Activated CD4-positive, CD25-positive, alpha-beta regulatory T cell (primary cell): Measurements from ENCODE around the gene PITPNM3.
"Not testable (repeated sequence)": the region's sequence is repeated elsewhere in the genome, so short reads cannot be mapped to it uniquely, and the experiment has no call there.

Source experiments
- DNase-seq, 4 experiments: peaks; one replicate each; lab custom pipeline; 2025; lab: John Stamatoyannopoulos, UW

The PITPNM3 gene

DNA sequence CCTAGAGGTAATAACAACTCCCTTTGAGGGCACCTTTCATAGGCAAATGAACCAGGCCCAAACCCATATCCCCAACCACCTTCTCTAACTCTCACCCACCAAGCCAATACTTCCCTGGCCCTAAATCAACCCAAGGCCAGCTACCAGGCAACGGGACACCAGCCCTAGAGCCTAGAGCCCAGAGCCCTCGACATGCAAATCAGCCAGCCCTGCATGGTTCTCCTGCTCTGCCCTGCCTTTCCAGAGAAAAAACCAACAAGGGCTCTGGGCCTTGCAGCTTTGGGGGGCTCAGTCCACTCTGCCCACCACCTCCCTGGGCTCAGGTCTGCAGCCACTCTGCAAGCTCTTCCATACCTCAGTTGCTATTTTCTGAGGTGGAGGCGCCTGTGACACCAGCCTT, 55.0 kb downstream of the PITPNM3 start:
- no peak for DNase-seq

DNA sequence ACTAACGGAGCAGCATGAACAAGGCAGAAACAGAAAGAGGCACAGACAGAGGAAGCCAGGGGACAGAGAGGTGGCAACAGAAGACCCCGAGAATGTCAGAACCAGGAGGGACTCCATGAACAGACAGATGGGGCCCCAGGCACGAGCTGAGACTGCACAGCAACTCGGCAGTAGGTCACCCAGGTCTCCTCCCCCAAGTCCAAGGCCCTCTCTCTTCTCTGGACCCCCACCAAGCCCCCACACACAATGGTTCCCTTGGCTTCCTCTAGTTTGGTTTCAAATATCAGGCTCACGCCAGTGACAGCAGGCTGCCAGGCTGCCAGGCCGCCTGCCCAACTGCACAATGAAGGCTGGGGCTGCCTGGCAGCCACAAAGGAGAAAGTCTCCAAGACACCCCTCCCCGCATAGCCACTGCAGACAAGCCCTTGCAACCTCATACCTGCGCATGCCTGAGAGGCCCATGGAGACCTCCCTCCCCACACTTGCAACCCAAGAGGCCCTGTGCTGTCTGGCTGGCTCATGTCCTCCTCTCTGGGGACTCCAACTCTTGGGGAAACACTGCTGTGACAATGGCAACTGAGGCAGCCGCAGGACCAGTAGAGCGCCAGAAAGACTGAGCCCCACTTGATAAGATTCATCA, 57.3 kb downstream of the PITPNM3 start:
- DNase-seq, result no peak

- DNase-seq, result no peak
Measured at GRCh38 chr17:6498356-6498755, 58.0 kb downstream of the PITPNM3 start.

DNA sequence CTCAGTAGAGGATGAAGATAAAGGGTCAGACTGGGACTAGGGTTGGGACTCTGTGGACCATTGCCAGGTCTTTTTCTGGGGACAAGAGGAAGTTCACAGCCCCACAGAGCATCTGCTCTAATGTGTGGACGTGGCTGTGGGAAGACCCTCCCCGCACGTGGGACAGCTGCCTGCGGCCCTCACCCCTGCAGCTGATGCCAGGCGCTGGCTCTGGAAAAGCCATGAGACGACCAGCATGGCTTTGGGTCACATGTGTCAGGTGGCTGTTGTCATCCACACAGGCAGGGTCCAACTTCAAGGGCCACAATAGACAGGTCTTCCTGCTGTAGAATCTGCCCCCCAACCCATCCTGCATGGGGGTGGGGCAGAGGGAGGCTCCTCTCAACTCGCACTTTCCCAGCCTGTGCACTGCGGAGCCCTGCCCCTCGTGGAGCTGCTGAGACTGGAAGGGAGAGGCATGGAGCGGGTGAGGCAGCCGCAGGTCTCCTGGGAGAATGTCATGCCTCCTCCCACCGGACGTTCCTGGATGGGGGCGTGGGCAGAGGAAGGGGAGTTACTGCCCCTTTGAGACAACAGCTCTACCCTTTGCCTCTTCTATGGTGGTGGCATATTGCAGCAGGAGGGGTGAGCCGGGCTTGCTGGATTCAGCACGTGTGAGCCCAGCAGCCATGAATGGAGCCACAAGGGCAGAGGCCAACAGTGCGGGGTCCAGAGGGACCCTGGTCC, 58.7 kb downstream of the PITPNM3 start:
- DNase-seq, result no peak

GRCh38 chr17:6496640-6497441, 59.5 kb downstream of the PITPNM3 start:
- DNase-seq, result no peak

DNA sequence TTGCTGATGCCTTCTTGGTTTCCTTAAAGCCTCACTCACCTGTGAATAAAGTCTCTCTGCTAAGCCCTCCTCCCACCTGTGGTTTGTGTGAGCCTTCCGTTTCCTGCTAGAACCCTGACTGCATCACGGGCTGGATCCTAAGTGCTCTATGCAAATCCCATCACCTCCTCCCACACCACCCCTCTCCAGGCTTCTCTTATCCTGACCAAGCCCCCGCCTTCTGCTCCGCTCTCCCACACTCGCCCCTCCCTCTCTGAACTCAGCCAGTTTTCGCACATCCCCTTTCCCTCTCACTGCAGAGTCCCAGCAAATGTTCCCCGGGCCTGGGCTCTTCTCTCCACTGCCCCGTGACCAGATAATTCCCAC, 60.3 kb downstream of the PITPNM3 start:
- DNase-seq, result no peak

GRCh38 chr17:6495450-6496115, 60.8 kb downstream of the PITPNM3 start:
- DNase-seq, result no peak

DNA sequence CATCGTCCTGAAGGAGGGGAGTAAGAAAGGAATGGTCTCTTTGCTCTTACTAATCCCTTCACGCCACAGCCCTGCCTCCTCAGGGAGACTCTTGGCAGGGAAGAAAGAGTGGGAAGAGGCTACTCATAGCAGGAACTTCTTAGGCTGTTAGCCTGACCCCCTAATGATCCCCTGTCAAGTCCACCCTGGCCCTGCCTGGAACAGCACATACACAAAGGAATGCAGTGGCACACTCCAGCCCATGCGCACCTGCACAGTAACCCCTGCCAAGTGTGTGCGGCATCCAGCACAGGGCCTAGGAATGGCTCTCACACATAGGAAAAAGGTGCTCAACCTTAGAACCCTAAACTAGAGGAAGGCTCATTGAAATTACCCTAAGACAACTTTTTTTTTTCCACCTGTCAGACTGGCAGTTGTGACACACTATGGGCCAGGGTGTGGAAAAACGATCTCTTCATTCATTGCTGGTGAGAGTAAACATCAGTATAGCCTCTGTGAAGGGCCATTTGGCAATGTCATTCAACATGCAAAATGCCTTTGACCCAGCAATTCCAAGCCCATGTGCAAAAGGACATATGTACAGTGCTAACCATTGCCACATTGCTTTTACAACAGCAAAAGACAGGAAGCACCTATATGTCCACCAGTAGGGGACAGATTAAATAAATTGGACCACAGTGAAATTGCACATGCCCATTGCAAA, 62.0 kb downstream of the PITPNM3 start:
- DNase-seq, result no peak

GRCh38 chr17:6492892-6493674, 63.3 kb downstream of the PITPNM3 start:
- DNase-seq, result no peak

DNA sequence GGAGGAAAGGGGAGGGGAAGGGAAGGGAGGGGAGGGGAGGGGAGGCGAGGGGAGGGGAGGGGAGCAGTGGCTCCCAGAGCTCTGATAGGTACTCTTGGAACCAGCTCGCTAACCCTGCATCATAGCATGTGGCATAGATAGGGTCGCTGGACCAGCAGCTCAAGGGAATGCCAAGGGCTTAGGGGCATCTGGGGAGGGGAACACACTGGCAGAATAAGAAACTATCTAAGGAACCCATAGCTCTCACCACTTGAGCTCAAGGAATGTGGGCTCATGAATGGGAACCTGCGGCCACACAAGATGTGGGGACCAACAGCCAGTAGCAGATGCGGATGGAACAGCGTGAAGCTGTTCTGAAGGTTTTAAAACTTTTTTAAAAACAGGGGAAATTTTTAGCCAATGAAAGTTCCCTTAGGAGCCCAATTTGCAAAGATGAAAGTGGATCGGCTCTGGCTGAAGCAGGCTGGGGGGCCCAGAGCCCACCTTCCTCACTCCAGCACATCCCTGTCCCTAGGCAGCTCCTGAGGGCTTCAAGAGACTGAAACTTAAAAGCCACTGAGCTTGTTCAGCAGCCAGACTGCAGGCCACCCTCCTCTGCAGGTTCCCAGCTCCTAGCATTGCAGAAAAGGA, 65.2 kb downstream of the PITPNM3 start:
- DNase-seq, result no peak

DNA sequence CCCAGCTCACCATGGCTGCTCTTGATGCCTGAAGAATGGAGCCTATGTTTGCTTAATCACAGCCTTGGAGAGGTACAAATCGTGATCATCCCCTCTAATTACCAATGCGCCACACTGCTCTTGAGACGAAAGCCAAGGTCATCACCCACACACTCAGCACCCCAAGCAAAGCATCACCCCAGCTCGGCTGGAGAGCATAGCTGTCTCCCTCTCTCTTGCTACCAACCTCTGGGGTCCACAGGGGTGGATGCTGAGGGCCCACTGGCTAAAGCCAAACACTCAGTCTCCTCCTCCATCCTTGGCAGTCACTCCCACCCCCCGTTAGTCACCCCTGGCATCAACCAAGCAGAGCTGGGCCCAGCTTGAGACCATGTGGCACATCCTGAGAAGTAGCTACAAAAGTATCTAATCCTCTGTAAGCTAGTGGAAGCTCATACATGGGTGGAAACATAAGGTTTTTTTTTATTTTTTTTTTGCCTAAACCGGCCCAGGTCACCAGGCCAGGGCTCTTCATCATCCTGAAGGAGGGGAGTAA, 67.3 kb downstream of the PITPNM3 start:
- DNase-seq, result no peak

GRCh38 chr17:6488008-6488539, 68.3 kb downstream of the PITPNM3 start:
- no peak for DNase-seq

DNA sequence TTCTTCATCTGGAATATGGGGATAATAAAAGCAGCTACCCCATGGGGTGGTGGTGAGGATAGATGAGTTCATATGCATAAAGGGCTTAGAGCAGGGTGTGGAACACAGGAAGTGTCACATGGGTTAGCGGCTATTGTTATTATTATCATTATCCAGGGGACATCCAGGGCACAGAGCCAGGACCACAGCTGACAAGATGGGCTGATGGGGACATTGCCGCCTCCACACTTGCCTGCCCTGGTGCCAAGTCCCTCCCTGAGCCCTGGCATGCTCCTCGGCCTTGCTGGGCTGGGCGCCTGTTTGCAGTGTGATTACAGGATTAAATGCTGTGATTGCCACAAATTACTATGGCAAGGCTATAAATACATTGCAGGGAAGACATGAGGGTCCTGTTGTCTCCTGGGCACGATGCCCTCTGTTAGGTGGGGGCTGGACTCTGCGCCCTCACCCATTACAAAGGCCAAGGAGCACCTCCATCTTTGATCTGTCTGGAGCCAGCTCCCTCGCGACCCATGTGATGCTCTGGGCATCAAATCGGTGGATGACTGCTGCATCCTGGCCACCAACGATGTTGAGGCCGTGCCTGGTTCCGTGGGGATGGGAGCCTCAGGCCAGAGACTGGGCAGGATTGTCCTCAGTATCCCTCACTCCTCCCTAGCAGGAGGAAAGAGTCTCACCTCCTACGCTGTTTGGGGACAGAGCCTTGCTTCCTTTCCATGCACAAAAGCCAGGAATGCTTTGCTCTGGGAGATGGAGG, 68.9 kb downstream of the PITPNM3 start:
- no peak for DNase-seq

GRCh38 chr17:6485646-6486412, 70.5 kb downstream of the PITPNM3 start:
- no peak for DNase-seq

DNA sequence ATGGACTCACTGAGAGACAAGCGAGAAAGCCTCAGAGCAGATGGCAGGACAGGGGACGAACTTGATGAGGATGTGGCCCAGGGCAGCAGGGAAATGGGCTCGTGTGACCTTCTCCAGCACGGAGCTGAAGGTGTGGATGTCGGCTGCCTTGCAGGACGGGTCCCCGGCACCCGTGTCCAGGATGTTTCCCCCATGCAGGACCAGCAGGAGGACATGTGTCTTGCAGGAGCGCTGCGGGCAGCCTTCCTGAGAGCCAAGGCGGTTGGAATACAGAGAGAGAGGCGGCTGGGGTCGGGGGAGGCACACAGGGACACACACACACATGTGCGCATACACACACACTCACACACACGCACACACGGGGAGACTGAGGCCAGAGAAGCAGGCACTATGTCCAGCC, 72.8 kb downstream of the PITPNM3 start:
- no peak for DNase-seq

DNA sequence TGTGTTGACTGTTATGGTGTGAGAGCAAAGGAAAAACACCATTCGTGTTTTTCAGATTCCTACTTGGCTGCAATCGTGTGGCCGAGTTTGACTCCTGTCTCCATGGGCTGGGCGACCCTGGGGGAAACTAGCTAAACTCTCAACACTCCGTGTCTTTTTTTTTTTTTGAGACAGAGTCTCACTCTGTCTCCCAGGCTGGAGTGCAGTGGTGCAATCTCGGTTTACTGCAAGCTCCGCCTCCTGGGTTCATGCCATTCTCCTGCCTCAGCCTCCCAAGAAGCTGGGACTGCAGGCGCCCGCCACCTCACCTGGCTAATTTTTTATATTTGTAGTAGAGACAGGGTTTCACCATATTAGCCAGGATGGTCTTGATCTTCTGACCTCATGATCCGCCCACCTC, 73.6 kb downstream of the PITPNM3 start:
- DNase-seq, result not testable (repeated sequence)

DNA sequence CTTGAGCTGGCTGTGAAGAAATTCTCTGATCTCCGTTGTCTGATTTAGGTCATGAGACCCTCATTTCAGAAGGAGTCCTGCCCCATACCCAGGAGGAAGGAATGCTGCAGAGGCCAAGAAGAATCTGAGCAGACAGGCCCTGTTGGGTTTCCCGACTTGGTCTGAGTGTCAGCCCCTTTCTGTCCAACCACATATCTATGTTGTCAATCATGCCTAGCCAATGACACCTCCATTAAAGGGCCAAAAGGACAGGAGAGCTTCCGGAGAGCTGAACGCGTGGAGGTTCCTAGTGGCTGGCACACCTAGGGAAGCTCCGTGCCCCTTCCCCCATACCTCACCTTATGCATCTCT, 74.3 kb downstream of the PITPNM3 start:
- no peak for DNase-seq

- DNase-seq, result no peak
Measured at GRCh38 chr17:6480303-6480675, 76.1 kb downstream of the PITPNM3 start.
